Measurements from ENCODE around the gene KIF2A.

The KIF2A gene

DNA sequence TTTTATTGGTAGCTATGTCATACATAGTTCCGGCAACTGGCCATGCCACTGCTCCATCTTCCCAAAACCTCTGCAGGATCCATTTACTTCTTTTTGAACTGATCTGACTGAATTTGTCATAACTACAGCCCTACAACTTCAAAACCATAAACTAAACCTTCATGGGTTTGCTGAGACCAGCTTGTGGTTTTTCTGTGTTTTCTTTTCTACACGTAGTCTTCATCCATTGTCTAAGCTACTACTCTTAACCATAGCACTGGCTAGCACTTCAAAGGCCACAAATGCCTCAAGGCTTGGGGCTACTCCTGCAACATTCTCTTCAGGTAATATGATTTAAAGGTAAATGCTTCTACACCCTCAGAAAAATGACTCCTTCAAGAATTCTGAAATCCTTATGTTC, 9.0 kb upstream of the KIF2A start:
- no peak for DNase-seq

DNA sequence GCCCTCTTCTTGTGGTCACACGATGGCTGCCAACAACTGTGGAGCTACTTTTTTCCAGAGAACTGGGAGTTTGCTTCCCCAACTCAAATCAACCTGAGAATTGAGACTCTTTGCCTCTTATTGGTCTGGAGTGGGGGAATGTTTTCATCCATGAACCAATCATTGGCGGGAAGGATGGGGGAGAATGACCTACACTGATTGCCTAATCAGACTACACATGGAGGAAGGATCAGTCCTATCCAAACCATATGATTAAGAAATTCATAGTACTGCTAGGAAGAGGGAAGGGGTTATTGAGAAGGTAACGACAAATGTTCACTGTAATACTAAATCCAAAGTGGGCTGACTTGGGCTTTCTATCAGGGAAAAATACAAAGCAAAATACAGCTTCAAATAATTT, 7.9 kb upstream of the KIF2A start:
- DNase-seq, result no peak

DNA sequence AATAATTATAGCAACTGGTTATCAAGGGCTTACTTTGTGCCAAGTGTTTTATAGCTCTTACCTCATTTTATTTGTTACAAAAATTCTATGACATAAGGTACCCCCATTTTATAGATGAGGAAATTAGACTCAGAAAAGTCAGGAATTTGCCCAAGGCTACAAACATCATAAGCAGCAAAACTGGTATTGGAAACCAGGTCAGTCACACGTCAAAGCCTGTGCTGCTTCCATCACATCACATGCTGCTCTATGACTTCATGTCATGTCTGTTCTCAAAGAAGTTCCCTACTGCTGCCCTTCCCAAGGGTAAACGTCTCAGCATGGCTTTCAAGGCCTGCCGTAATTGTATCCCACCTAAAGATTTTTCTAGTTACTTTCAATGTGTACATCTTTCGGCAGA, 6.9 kb upstream of the KIF2A start:
- DNase-seq, result no peak

DNA sequence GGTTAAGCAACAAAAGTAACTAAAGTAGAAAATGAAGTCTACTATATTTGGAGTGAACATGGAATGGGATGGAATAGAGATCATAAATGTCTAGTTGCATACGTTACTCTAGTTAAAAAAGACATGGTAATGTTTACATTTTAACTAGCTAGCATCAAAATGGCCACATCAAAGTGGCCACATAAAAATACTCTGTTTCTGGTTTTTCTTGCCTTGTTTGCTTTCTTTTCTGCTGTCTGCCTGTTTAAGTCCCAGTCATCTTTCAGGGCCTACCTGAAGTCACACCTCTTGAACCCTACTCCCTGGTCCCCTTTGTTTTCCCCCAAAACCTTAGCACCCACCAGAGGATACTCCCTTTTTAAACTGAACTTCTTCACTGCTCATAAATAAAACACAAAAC, 6.4 kb upstream of the KIF2A start:
- DNase-seq, result no peak

DNA sequence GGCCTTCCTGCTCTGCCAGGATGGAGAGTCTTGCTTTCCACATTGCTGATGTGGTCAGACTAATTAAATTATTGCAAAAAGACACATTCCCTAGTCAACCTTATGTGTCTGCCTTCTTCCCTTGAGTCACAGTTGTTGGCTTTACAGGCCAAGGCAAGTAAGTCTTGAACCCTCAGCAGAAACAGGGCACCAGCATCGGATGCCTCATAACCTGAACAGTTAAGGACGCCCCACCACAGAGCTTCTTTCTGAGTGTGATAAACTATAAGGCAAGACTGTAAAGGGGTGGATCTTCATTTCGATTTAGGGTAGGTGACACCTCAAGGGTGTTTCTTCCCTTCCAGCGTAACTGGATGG, 670 bp upstream of the KIF2A start:
- DNase-seq, result no peak

DNA sequence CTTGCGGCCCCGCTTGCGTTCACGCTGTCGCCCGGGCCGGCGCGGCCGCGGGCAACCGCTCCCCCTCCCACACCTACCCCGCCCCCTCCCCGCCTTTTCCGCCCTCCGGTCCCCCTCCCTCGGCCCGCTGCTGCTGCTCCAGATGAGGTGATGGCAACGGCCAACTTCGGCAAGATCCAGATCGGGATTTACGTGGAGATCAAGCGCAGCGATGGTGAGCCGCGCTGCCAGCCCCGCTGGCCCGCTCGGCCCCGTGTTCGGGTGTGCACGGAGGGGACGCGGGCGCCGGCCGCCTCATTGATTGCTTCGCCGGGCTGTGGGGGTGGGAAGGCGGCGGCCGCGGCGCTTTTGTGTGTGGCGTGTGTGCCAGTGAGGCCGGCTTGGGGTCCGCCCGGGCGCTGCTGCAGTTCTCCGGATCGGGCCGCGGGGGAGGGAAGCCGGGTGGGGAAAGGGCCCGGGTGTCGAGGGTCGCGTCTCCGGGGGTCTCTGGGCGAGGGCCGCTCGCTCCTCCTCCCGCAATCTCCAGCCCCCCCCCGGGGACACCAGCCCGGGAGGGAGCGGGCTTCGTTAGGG, 403 bp downstream of the KIF2A start:
- no peak for DNase-seq

DNA sequence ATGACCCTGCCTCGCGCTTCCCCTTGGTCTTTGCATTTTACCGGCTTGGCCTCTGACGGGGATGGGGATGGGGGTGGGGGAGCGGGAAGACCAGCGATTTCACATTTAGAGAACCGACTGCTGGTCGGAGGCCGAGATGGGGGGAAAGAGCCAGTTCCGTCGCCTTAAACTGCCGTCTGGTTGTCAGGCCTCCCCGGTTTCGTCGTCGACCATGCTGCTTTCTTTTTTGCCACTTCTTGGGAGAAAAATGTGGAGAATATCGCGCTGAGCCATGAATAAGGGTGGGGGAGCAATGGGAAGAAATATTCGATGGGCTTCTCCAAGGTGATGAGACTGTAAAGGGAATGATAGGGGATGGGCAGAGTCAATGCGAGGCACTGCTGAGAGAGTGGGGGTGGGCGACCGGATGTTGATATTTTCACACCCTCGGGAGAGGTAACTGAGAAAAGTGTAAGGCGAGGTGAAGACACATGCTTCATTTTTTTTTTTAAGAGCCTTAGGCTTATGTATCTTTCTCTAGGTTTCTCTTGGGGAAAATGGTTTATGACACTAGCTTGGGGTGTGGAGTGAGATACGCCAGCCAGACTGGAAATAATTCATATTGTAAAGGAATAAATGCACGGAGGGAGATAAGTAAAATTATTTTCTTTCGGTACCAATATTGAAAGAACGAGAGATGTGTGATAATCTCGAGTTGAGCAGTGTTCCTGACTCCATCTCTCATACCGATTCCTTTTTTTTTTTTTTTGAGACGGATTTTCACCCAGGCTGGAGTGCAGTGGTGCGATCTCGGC, 1.1 kb downstream of the KIF2A start:
- DNase-seq, result no peak

DNA sequence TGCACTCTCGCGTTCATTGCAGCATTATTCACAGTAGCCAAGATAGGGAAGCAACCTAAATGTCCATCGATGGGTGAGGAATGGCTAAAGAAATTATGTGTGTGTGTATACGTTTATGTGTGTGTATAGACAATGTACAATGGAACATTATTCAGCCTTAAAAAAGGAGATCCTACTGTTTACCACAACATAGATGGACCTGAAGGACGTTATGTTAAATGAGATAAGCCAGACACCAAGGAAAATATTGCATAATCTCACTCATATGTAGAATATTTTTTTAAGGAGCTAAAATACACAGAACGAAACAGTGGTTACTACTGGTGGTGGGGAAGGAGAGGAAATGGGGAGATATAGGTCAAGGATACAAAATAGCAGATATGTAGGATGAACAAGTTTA, 2.4 kb downstream of the KIF2A start:
- DNase-seq, result no peak

DNA sequence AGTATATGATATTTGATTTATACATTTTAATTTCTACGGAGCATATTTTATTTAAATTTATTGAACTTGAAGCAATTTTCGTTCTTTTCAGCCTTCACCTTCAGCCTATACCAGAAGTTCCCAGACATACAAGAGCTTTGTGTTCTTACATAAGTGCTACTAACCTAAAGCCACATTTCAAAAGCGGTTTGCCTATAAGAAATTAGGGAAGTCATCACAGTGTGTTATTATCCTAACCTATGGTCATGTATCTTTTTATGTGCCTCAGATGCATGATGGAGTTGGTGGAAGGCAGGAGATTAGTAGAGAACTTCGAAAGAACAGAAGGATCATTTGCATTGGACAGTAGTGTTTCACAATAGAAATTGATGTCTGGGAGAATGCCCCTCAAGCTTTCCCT, 3.1 kb downstream of the KIF2A start:
- no peak for DNase-seq

DNA sequence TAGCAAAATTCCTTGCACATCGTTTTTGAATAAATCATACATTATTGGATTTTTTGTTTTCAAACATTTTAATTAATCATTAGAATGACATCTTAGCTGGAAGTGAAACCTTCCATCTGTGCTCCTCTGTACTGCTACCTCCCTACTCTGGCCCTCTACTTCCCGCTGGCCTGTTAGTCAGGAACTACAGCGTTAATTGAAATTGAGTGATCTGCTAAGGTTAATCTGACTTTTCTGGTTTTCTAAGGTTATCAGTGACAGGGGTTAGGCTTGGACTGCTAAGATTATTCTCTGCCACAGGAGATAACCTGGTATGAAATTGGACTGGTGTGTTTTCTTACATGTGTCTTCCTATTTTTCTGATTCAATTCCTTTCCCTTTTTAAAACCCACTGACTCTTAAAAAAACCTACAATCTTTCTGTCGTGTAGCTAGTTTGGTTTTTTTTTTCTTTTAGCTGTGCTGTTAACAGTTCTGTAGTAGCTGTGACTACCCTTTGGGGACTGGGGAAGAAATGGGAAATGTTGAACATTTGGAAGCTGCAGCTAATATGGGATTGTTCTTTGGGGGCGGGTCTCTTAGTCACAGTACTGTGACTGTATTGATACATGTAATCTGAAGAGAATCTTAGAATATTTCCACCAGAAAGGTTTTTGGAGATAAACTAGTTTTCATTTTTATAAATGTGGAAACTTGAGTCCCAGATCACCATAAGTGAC, 4.6 kb downstream of the KIF2A start:
- DNase-seq, result no peak

DNA sequence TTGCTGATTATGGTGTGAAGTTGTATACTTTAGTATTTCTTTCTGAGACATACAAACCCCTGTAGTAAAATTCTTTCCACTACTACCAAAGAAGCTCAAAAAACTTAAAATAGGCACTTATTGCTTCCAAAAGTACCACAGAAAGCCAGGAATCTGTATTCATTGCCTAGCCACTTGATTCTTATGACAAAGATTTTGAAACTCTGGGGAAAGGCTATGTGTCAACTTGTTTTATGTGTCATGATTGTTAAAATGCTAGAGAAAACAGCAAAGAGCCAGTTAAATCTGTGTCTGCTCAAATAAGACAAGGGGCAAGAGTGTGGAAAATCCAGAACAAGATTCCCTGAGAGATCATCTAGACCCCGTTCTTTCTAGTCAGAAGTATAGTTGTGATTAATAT, 6.0 kb downstream of the KIF2A start:
- no peak for DNase-seq

DNA sequence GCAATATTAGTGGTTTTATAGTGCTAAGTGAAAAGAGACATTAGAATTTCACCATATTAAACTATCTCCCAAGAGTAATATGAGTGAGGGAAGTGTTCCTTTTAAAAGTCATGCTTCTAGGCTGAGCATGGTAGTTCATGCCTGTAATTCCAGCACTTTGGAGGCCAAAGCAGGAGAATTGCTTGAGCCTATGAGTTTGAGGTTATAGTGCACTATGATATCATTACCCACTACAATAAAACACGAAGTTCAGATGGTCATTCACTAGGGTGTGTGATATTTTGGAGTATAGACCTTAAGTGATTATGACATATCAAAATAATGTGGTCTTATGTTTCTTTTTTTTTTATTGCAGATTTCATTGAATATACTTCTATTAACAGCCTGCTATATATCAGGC, 6.7 kb downstream of the KIF2A start:
- no peak for DNase-seq

DNA sequence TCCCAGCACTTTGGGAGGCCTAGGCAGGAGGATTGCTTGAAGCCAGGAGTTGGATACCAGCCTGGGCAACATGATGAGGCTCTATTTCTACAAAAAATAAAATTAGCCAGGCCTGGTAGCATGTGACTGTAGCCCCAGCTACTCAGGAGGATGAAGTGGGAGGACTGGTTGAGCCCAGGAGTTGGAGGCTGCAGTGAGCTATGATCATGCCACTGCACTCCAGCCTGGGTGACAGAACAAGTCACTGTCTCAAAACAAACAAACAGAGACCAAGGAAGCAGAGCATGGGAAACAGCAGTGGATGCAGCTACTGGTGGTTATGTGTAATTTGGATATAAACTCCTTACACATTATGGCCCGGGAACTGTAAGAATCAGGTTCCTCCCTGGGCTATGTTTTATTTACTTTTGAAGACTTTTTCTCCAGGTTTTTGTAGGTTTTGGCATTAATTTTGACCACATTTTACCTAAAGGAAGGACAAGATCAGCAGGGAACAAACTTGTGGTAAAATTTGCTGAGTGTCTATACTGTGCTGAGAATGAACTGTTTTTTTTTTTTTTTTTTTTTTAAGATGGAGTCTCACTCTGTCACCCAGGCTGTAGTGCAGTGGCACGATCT, 8.3 kb downstream of the KIF2A start:
- no peak for DNase-seq

DNA sequence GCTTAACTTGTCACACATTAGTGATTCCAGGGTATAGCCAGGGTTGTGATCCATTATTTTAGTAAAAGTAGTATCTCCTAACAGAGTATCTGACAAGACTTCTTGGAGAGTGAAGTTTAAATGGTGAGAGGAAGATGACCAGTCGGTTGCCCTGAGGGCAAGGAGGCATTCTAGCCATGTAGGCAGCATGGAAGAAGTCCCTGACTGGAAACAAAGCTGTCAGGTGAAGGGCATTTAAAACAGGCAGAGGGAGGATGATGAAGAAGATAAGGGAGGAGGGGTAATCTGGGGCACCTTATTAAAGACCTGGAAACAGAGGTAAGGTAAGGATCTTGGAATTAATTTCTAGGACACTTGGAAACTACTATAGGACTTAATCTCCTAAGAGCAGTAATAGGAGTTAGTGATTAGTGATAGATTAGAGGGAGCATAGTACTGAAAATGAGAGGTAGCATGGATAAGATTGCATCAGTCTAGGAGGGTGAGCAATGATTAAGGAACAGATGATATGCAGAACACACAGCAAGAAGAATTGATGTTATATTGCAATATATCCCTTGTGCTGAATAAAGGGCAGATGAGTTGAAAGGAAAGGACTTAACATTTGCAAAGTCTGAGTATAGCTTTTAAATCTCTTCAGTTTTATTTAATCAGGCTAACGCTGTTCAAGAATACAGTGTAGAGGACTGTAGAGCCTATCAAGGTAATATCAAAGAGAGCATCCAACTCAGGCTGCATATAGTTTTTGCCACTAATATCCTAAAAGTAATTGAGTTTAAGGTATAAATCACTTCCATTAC, 9.6 kb downstream of the KIF2A start:
- no peak for DNase-seq

DNA sequence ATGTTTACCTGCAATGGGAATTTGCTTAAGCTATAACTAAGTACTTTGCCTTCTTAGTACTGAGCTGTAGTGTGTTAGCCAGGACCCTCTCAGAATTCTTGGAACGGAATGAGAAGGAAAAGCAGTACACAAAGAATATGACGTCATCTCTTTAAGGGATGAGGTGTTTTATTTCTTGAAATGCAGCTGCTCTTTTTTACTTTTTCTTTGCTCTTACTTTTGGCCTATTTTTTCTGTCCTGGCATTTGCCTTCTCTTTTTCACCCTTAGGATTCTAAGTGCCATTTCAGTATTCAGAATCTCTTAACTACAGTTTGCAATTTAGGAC, 10.1 kb downstream of the KIF2A start:
- DNase-seq, result no peak

DNA sequence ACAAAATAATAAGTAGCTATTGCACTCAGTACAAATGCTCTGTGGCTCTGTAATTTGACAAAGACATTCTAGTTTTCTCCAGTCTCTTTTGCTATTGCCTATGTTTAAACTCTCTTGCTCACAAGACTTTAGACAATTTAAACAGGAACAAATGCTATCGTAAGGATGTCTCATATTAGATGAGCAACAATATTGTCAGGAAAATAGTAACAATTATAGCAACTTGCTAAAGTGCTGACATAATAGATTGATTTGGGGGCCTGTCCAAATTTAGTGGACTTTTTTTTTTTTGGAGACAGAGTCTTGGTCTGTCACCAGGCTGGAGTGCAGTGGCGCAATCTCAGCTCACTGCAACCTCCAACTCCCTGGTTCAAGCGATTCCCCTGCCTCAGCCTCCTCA, 11.8 kb downstream of the KIF2A start:
- DNase-seq, result no peak

DNA sequence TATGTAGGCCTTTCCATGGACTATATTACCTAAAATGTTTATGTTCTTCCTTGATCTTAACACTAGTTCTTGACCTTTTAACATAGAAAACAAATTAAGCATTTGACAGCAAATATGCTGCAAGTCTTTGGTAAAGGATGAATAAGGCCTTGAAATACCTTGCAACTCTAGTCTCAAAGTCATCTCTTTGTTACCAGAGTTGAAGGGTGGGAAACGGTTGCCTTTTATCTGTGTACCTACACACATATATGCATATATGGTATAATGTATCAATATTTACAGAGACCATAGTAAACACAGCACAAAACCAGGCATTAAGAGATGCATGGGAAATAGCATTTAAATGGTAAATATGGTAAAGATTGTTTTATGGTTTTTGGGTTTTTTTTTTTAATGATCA, 16.5 kb downstream of the KIF2A start:
- no peak for DNase-seq

DNA sequence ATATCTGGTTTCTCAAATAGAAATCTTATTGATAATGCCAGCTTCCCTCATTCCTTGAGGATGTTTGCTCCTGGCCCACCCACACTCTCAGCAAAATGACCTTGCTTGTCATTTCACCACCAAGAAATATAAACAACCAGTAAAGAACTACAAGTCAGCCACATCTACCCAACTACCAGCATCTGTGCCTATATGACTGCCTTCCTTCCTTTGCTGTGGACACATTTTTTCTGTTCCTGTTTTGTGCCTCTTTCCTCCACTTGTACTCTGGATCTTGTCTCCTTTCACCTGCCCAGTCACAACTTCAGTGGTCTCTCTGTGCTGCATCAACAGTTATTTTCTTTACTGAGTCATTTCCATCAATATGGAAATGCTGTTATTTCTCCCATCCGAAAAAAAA, 20.3 kb downstream of the KIF2A start:
- no peak for DNase-seq

DNA sequence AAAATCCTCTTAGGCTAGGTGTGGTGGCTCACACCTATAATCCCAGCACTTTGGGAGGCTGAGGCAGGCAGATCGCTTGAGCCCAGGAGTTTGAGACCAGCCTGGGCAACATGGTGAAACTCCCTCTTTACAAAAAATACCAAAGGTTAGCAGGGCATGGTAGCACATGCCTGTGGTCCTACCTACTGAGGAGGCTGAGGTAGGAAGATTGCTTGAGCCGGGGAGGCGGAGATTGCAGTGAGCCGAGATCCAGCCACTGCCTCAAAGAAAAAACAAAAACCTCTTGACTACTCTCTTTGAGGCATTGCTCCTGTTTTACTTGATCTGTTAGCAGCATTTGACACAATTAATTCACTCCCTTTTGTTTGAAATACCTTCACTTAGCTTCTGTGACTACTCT, 20.7 kb downstream of the KIF2A start:
- no peak for DNase-seq

DNA sequence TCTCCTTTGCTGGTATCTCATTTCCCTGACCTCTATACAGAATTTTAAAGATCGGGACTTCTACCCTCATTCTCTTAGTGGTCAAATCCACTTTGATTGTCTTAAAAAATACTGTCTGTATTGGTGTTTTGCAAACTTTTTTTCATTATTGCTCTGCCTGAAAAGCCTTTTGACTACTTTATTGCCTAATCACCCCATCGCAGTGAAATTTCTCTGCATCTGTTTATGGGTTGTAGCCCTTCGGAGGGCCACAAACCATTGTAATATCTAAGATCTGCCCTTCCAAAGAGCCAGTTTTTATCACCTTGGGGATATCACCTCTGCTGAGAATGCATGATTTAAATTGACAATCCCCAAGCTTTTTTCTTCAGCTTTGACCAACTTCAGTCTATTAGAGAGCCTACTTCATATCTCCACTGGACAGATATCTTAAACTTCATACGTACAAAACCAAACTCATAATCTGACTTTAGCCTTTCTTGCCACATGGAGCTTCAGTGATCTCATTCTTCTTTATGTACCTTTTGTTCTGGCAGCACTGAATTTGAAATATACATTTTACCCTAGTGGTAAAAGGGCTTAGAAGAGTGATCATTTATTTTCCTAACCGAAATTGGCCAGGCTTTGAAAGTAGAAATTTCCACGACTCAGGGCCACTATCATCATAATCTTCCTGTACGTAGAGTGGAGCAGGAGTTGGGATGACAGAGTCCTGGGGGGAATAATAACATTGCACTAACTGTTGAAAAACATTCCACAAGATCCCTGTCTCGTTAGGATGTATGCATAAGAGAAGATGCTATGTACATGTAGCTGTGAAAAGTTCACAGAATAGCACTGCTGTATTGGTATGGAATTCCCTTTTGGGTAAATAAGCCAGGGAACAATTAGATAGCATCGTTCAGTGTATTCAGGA, 21.4 kb downstream of the KIF2A start:
- no peak for DNase-seq

DNA sequence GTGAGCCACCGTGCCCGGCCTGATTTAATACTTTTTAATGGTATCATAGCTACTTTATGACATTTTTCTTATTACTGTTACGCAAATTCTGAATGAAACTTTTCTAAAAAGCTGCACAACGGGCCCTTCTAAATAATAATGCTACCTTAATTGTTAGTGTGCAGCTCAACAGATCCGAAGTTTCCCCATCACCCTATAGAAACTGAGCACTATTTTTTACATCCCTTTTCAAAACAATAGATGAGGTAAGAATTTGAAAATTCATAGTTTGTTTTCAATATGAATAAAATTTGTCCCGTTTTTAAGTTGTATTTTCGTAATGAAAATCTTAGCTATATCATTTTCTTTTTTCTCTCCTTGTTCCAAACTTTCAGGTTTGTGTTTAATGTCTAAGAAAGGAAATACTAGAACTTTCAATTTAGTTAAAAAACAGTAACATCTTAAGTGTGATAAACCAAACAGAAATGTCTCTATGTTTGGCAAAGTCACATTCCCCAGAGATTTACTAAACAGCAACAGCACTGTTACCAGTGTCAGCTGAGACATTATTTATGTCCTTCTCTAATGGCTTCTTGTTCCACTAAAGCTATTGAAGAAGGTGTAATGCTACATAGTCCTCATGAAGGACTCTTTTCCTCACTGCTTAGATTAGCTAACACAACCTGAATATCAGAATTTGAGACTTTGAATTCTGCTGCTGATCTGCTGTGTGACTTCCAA, 22.9 kb downstream of the KIF2A start:
- DNase-seq, result no peak

DNA sequence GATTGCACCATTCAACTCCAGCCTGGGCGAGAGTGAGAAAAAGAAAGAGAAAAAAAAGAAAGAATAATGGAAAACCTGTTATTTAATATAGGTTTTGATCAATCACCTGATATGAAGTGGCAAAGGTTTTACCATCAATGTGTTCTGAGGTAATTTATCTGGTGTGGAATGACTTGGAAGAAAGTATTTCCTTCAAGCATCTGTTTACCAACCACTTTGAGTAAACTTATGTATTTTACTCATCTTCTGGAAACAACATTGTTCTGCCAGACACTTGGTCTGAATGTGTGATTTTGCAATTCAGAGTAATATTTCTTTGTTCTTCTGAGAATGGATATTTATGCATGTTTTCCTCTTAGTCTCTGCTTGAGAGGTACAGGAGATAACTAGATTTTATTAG, 24.3 kb downstream of the KIF2A start:
- no peak for DNase-seq
